Liver (tissue), 3 donors: ENCODE data around the gene UBE3C.

Source experiments
- CTCF ChIP-seq: fragments of 150-350 bp; IDR thresholded peaks from 2 replicates; pipeline ENCODE4 v1.5.1; 2017; ENCODE audit warnings: improper control_type of control experiment, low read depth, low read length; ENCODE audit not compliant: missing input control
- EGR1 ChIP-seq, 2 donors: IDR thresholded peaks; 2 replicates each; pipeline ENCODE4 v1.6.1; 2016 to 2018; ENCODE audit warnings: antibody characterized with exemption in 2 of 2, low read depth in 2 of 2
- JUND ChIP-seq, 2 donors: IDR thresholded peaks; 2 replicates each; pipeline ENCODE4 v1.6.1; 2016; ENCODE audit warnings: antibody characterized with exemption in 2 of 2
- RXRA ChIP-seq, 2 donors: IDR thresholded peaks; 2 replicates each; pipeline ENCODE4 v1.6.1; 2017 to 2018; ENCODE audit warnings: antibody characterized with exemption in 2 of 2, mild to moderate bottlenecking in 1 of 2
- TAF1 ChIP-seq: conservative IDR thresholded peaks from 2 replicates; pipeline ENCODE4 v1.6.1; 2016; ENCODE audit warnings: antibody characterized with exemption, mild to moderate bottlenecking
- donor health status: healthy.
- donor health status: healthy.

- TF ChIP-seq CTCF: no peak
- no peak for TF ChIP-seq RXRA (IDR thresholded peaks at IDR 0.05)
- no peak for TF ChIP-seq EGR1 (IDR thresholded peaks at IDR 0.05; ENCODE audit: low read depth in 2 of 2)
- no peak for TF ChIP-seq JUND (IDR thresholded peaks at IDR 0.05)
- no peak for TF ChIP-seq TAF1
These were observed 1.8 kb downstream of the UBE3C start for GRCh38 chr7:157140511-157140905.
